HG03439 (cell line): ENCODE data around the gene TTC24.

Experiments
- ATAC-seq: cut with Tn5 transposase; IDR thresholded peaks from one replicate; pipeline ENCODE4 v1.9.1; 2021; ENCODE audit warnings: mild to moderate bottlenecking, moderate library complexity; ENCODE audit not compliant: unreplicated experiment

TTC24 gene

GRCh38 chr1:156632355-156632754 lies 52.8 kb downstream of the TTC24 start:
- no peak for ATAC-seq
